Measurements from ENCODE around the gene FOXL3.

DNA sequence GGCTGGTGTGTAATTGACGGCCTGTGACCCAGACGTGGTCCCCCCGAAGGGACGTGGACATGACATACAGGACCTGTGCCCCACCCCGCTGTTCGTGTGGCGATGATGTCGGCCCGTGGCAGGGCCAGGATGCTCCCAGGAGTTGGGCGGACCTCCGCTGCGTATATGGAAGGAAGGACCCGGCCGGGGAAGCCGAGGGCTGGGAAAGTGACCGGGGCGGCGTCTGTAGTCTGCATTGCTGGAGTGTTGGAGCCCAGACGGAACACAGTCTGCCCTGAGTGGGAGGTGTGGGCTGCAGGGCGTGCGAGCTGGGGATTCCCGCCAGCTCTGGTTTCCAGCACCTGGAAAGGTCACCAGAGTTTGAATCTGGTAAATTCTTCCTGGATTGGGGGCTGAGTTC is 45.0 kb upstream of the FOXL3 start:
- TF ChIP-seq FOXA1 (IDR thresholded peaks at IDR 0.05): no peak
- no peak for TF ChIP-seq CTBP1 (IDR thresholded peaks at IDR 0.05; ENCODE audit: borderline replicate concordance)
- TF ChIP-seq TARDBP (IDR thresholded peaks at IDR 0.05): no peak
- TF ChIP-seq L3MBTL2 (conservative IDR thresholded peaks at IDR 0.05): no peak
- TF ChIP-seq BHLHE40 (IDR thresholded peaks at IDR 0.05; ENCODE audit: borderline replicate concordance): no peak
- TF ChIP-seq LEF1 (IDR thresholded peaks at IDR 0.05; ENCODE audit: borderline replicate concordance): no peak
- TF ChIP-seq SP1 (IDR thresholded peaks at IDR 0.05): no peak
- no peak for TF ChIP-seq FOXM1 (IDR thresholded peaks at IDR 0.05; ENCODE audit: borderline replicate concordance)
- TF ChIP-seq ARNT (IDR thresholded peaks at IDR 0.05): no peak
- no peak for TF ChIP-seq NFRKB (IDR thresholded peaks at IDR 0.05)
- TF ChIP-seq ELF4 (IDR thresholded peaks at IDR 0.05): no peak
- no peak for TF ChIP-seq FOXK2 (IDR thresholded peaks at IDR 0.05)

Measured in HEK293T (cell line).